ENCODE results near the gene FAM161B.

DNA sequence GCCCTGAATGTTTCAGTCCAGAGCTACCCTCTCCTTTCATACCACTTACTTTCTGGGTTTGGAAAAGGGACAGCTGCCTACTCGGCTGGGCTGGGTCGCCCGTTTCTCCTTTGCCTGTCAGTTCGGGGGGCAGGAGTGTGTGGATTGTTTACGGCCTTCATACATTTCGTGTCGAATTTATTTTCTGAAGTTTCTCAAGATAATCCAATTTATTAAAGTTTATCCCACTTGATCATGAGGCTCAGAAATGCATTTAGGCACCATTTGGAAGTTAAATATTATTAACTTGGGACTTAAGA, 62.6 kb downstream of the FAM161B start:
- TF ChIP-seq POLR2A (IDR thresholded peaks at IDR 0.05) (no peak), EP300 (IDR thresholded peaks at IDR 0.05) (no peak)
- TF ChIP-seq, protein P1, sequence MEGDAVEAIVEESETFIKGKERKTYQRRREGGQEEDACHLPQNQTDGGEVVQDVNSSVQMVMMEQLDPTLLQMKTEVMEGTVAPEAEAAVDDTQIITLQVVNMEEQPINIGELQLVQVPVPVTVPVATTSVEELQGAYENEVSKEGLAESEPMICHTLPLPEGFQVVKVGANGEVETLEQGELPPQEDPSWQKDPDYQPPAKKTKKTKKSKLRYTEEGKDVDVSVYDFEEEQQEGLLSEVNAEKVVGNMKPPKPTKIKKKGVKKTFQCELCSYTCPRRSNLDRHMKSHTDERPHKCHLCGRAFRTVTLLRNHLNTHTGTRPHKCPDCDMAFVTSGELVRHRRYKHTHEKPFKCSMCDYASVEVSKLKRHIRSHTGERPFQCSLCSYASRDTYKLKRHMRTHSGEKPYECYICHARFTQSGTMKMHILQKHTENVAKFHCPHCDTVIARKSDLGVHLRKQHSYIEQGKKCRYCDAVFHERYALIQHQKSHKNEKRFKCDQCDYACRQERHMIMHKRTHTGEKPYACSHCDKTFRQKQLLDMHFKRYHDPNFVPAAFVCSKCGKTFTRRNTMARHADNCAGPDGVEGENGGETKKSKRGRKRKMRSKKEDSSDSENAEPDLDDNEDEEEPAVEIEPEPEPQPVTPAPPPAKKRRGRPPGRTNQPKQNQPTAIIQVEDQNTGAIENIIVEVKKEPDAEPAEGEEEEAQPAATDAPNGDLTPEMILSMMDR (IDR thresholded peaks at IDR 0.05) = no peak
